ENCODE data around the gene DLG2. TPM values are rescaled to one million over a fixed set of nuclear protein-coding genes. Genes with fewer than 3 reads are reported as not detected.

The DLG2 gene
- total and polyA plus RNA-seq, 2 of the 8 experiments (the other 6 are each of a cell fraction or from before 2014, with no cell fraction given): 1.7 to 14.3 TPM

DNA sequence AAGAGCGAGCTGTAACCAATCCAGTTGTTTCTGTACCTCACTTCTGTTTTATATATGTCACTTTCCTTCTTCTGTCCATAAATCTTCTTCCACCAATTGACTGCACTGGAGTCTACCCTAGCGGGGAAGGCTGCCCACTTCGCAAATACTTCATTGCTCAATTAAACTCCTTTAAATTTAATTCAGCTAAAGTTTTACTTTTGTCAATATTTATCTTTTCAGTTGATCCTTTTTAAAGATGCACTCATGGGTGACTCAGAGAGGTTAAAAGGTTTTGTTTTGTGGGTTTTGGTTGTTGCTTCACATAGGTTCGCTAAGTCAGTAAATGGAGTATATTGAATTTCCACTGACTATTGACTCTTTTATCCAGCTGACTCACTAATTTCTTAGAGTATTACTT is 597.2 kb downstream of the DLG2 start:
- H2BK12ac ChIP-seq (ENCODE audit: low read depth, low read length): no peak overlapping the region
- TF ChIP-seq HDAC6 (IDR thresholded peaks at IDR 0.05; ENCODE audit: low read depth, low read length): no peak
- no peak for TF ChIP-seq EZH2 (IDR thresholded peaks at IDR 0.05; ENCODE audit: low read depth, low read length, severe bottlenecking)
- no peak for TF ChIP-seq POU5F1 (IDR thresholded peaks at IDR 0.05; ENCODE audit: low read depth, low read length)
- TF ChIP-seq CBX8 (IDR thresholded peaks at IDR 0.05; ENCODE audit: borderline replicate concordance, low read depth, low read length): no peak
- TF ChIP-seq HDAC2 (IDR thresholded peaks at IDR 0.05; ENCODE audit: borderline replicate concordance in 1 of 2, low read depth in 2 of 2, low read length in 2 of 2): no peak
- no peak for TF ChIP-seq JUND (IDR thresholded peaks at IDR 0.05; ENCODE audit: low read length)
- no peak for TF ChIP-seq RFX5 (IDR thresholded peaks at IDR 0.05; ENCODE audit: borderline replicate concordance, low read depth, low read length)
- TF ChIP-seq RAD21 (IDR thresholded peaks at IDR 0.05 in 1 of 2, conservative IDR thresholded peaks at IDR 0.05 in 1 of 2; ENCODE audit: low read depth in 2 of 2, low read length in 2 of 2): no peak
- no peak for TF ChIP-seq SP1 (IDR thresholded peaks at IDR 0.05; ENCODE audit: low read depth, low read length)
- no peak for TF ChIP-seq KDM1A (IDR thresholded peaks at IDR 0.05; ENCODE audit: borderline replicate concordance, low read length)
- FAIRE-seq (no peak), DNase-seq (ENCODE audit: low read depth in 1 of 2, low spot score in 2 of 2) (no peak)
- POLR2A ChIA-PET (ENCODE audit: partially characterized antibody): no interaction called here
- no peak overlapping the region for H3K4ac ChIP-seq (replicated peaks; ENCODE audit: insufficient read length, low read depth, low read length)
- H2BK120ac ChIP-seq (replicated peaks; ENCODE audit: low read depth, low read length): no peak overlapping the region
- H3K9me3 ChIP-seq (ENCODE audit: insufficient read depth in 2 of 2, low read depth in 1 of 2, low read length in 1 of 2): no peaks in the 10 kb centered on the region
- H2AFZ ChIP-seq (ENCODE audit: low read length): no peak overlapping the region
- no peak overlapping the region for H2BK5ac ChIP-seq (ENCODE audit: low read depth, low read length)
- H3K27ac ChIP-seq (ENCODE audit: low read depth, low read length): no peak overlapping the region
- H2AK5ac ChIP-seq (ENCODE audit: low read depth, low read length): no peak overlapping the region
- no peak overlapping the region for H4K91ac ChIP-seq (replicated peaks; ENCODE audit: insufficient read length, low read length)
- H3K56ac ChIP-seq (replicated peaks; ENCODE audit: insufficient read length, low read depth, low read length): no peak overlapping the region
- H3K9ac ChIP-seq (replicated peaks in 1 of 4; ENCODE audit: extremely low read depth in 1 of 4, low read depth in 3 of 4, low read length in 3 of 4): no peak overlapping the region
- H3K23me2 ChIP-seq (ENCODE audit: low read depth, low read length): no peaks in the 10 kb centered on the region
- no peak overlapping the region for H3K4me2 ChIP-seq (ENCODE audit: insufficient read depth in 1 of 2, low read depth in 2 of 2, low read length in 2 of 2)
- no peaks in the 10 kb centered on the region; a peak in 1 of 7 replicates for H3K4me1 ChIP-seq (replicated peaks in 1 of 4; ENCODE audit: control insufficient read depth in 3 of 4, insufficient read depth in 4 of 4, low read length in 3 of 4)
- no peaks in the 10 kb centered on the region for H3K79me2 ChIP-seq (ENCODE audit: control insufficient read depth in 1 of 2, insufficient read depth in 2 of 2, low read length in 2 of 2)
- H2BK20ac ChIP-seq (ENCODE audit: low read length): no peak overlapping the region
- no peak overlapping the region for H2BK15ac ChIP-seq (ENCODE audit: low read length)
- H3K79me1 ChIP-seq (ENCODE audit: low read depth, low read length): no peaks in the 10 kb centered on the region
- H3K36me3 ChIP-seq (ENCODE audit: control insufficient read depth in 2 of 4, insufficient read depth in 4 of 4, low read length in 3 of 4): no peaks in the 10 kb centered on the region
- no peak overlapping the region for H3K23ac ChIP-seq (ENCODE audit: insufficient read length)
- no peaks in the 10 kb centered on the region for H3K27me3 ChIP-seq (replicated peaks in 1 of 4; ENCODE audit: control insufficient read depth in 3 of 4, extremely low read depth in 1 of 4, insufficient read depth in 3 of 4, low read length in 3 of 4)
- no peak overlapping the region for H3K14ac ChIP-seq (ENCODE audit: insufficient read length)
- H4K5ac ChIP-seq (ENCODE audit: insufficient read length, low read depth, low read length): no peak overlapping the region
- no peak overlapping the region for H3K4me3 ChIP-seq (ENCODE audit: extremely low read depth in 1 of 4, insufficient read depth in 2 of 4, low read depth in 3 of 4, low read length in 4 of 4)
- H3K18ac ChIP-seq (ENCODE audit: extremely low read depth, low read length): no peak overlapping the region
- H4K20me1 ChIP-seq (replicated peaks in 1 of 2; ENCODE audit: control insufficient read depth in 1 of 2, insufficient read depth in 2 of 2, low read length in 2 of 2): no peaks in the 10 kb centered on the region
- H4K8ac ChIP-seq (ENCODE audit: extremely low read depth, insufficient read depth, low read length): no peak overlapping the region
- WGBS, 2 experiments (ENCODE audit: extremely low coverage in 1 of 2, insufficient coverage in 1 of 2, insufficient read length in 1 of 2, insufficient replicate concordance in 2 of 2, low coverage in 1 of 2, low lambda C conversion rate in 2 of 2, missing lambda C conversion rate in 1 of 2): 67% methylated on average over 4 of the region's 4 CpGs; no CpG with 5 or more reads in 1 of the 2 experiments
- CTCF ChIA-PET (ENCODE audit: partially characterized antibody): no interaction called here
